Keratinocyte (primary cell): Measurements from ENCODE around the gene MAP6D1. TPM values are rescaled to one million over a fixed set of nuclear protein-coding genes. Genes with fewer than 3 reads are reported as not detected.

Experiments used
- DNase-seq: peaks from one replicate; pipeline ENCODE4 v3.0.0-alpha.2; 2011; ENCODE audit warnings: low read depth, missing footprints, low spot score
- FAIRE-seq: peaks from 2 replicates; lab custom pipeline; 2011; peaks lifted over from hg19 to GRCh38; lab: Jason Lieb, UNC
- H2AFZ ChIP-seq: 2 replicates; pipeline ENCODE4 v1.6.0; 2012; ENCODE audit warnings: low read length, control low read depth, inconsistent platforms; ENCODE audit not compliant: control insufficient read depth
- H3K27ac ChIP-seq: 2 replicates; pipeline ENCODE4 v1.5.1; 2011; ENCODE audit warnings: low read length; ENCODE audit not compliant: control insufficient read depth, insufficient read depth
- H3K27me3 ChIP-seq: 3 replicates; pipeline ENCODE4 v1.6.0; 2011; ENCODE audit warnings: low read length; ENCODE audit not compliant: control insufficient read depth, insufficient read depth; ENCODE audit errors: extremely low read depth
- H3K36me3 ChIP-seq, 2 experiments: 2 replicates in 1 of 2; 3 replicates in 1 of 2; pipeline ENCODE4 v1.5.1; 2011; ENCODE audit warnings: low read length in 2 of 2, mild to moderate bottlenecking in 1 of 2; ENCODE audit not compliant: control insufficient read depth in 2 of 2, insufficient read depth in 2 of 2; ENCODE audit errors: extremely low read depth in 1 of 2
- H3K4me1 ChIP-seq: 3 replicates; pipeline ENCODE4 v1.5.1; 2011; ENCODE audit warnings: low read length; ENCODE audit not compliant: control insufficient read depth, insufficient read depth; ENCODE audit errors: extremely low read depth
- H3K4me2 ChIP-seq: 3 replicates; pipeline ENCODE4 v1.6.0; 2011; ENCODE audit warnings: low read depth, low read length; ENCODE audit not compliant: control insufficient read depth, insufficient read depth; ENCODE audit errors: extremely low read depth
- H3K4me3 ChIP-seq, 3 experiments: fragments of 200-600 bp in 1 of 3; sonication (generic) in 1 of 3; 2 replicates in 2 of 3; 3 replicates in 1 of 3; pipeline ENCODE4 v1.5.1; 2011 to 2016; ENCODE audit warnings: low read length in 3 of 3, mild to moderate bottlenecking in 3 of 3, control low read depth in 2 of 3, inconsistent platforms in 1 of 3, low read depth in 1 of 3, mixed read lengths in 1 of 3, mixed run types in 1 of 3, moderate library complexity in 1 of 3; ENCODE audit not compliant: control insufficient read depth in 2 of 3, insufficient read depth in 2 of 3; ENCODE audit errors: extremely low read depth in 1 of 3
- H3K79me2 ChIP-seq: 2 replicates; pipeline ENCODE4 v1.6.0; 2012; ENCODE audit warnings: low read length; ENCODE audit not compliant: control insufficient read depth, insufficient read depth
- H3K9ac ChIP-seq: 3 replicates; pipeline ENCODE4 v1.6.0; 2011; ENCODE audit warnings: low read length; ENCODE audit not compliant: control insufficient read depth, insufficient read depth; ENCODE audit errors: extremely low read depth
- H3K9me1 ChIP-seq: 3 replicates; pipeline ENCODE4 v1.6.0; 2011; ENCODE audit warnings: low read length; ENCODE audit not compliant: control insufficient read depth, insufficient read depth; ENCODE audit errors: extremely low read depth
- H3K9me3 ChIP-seq: 2 replicates; pipeline ENCODE4 v1.5.1; 2012; ENCODE audit warnings: low read depth, low read length; ENCODE audit not compliant: control insufficient read depth
- H4K20me1 ChIP-seq: 3 replicates; pipeline ENCODE4 v1.6.0; 2011; ENCODE audit warnings: low read length; ENCODE audit not compliant: control insufficient read depth, insufficient read depth; ENCODE audit errors: extremely low read depth
- CTCF ChIP-seq, 3 experiments: IDR thresholded peaks in 1 of 3; conservative IDR thresholded peaks in 1 of 3; optimal IDR thresholded peaks in 1 of 3; 2 replicates in 2 of 3; 3 replicates in 1 of 3; pipeline versions ENCODE3 to v1.5.1; 2011; ENCODE audit warnings: low read length in 3 of 3, mild to moderate bottlenecking in 3 of 3, moderate library complexity in 2 of 3, control low read depth in 1 of 3, inconsistent platforms in 1 of 3; ENCODE audit not compliant: insufficient read depth in 2 of 3; ENCODE audit errors: extremely low read depth in 1 of 3
- EZH2 ChIP-seq: IDR thresholded peaks from one replicate; pipeline ENCODE4 v1.6.1; 2012; ENCODE audit warnings: inconsistent platforms, mild to moderate bottlenecking, low read length, moderate library complexity
- dilution Hi-C: fragments of 300-500 bp; cut with MboI; formaldehyde crosslinking; loops from one replicate; pipeline ENCODE4 v1.7.0; 2020; ENCODE audit warnings: low sequenced_read_pairs; ENCODE audit not compliant: extremely low pct_ligation_motif_present
- polyA plus RNA-seq, 5 experiments: library from polyadenylated mRNA; depleted of rRNA in 3 of 5; stranded (reverse) in 3 of 5; stranded (forward) in 1 of 5; unstranded in 1 of 5; fragments of >200 nt; gene quantifications; 1 replicate in 1 of 5; 2 replicates in 3 of 5; 3 replicates in 1 of 5; pipeline versions ENCODE4 v1.2.1 to v1.2.3, GENCODE V29; 2011 to 2012; ENCODE audit warnings: missing spikeins in 2 of 5, low read depth in 1 of 5, low replicate concordance in 1 of 5

The MAP6D1 gene
- polyA plus RNA-seq, 1 donor (not counting 4 experiments of a cell fraction or from before 2014, with no cell fraction given), result 1.4 TPM

- no peak for DNase-seq
- H3K79me2 ChIP-seq, result no peaks in the 10 kb centered on the region
- H4K20me1 ChIP-seq, result no peaks in the 10 kb centered on the region
- no peak overlapping the region for H3K27ac ChIP-seq
- H3K9me1 ChIP-seq, result no peaks in the 10 kb centered on the region
- H3K9ac ChIP-seq, result no peak overlapping the region
- peaks cover 17% of the 10 kb centered on the region for H3K4me1 ChIP-seq
- TF ChIP-seq EZH2, result no peak
- no peak for TF ChIP-seq CTCF (optimal IDR thresholded peaks at IDR 0.05 in 1 of 3, IDR thresholded peaks at IDR 0.05 in 1 of 3, conservative IDR thresholded peaks at IDR 0.05 in 1 of 3; ENCODE audit: extremely low read depth in 1 of 3, insufficient read depth in 2 of 3, low read length in 3 of 3)
- H3K4me3 ChIP-seq, result no peak overlapping the region
- H3K9me3 ChIP-seq, result no peaks in the 10 kb centered on the region
- no peaks in the 10 kb centered on the region for H3K36me3 ChIP-seq
- no peaks in the 10 kb centered on the region for H3K27me3 ChIP-seq
- H2AFZ ChIP-seq, result no peak overlapping the region
- FAIRE-seq, result no peak
- dilution Hi-C loops, result no loop called here
- H3K4me2 ChIP-seq, result no peak overlapping the region
Observed at GRCh38 chr3:183822631-183823030, 2.7 kb downstream of the MAP6D1 start.

- dilution Hi-C loops, result no loop called here
- no peaks in the 10 kb centered on the region for H4K20me1 ChIP-seq
- H3K4me1 ChIP-seq, result peaks cover 9% of the 10 kb centered on the region
- no peaks in the 10 kb centered on the region for H3K27me3 ChIP-seq
- FAIRE-seq (no peak), DNase-seq (no peak)
- H3K9ac ChIP-seq, result no peak overlapping the region
- H3K27ac ChIP-seq, result no peak overlapping the region
- peaks cover 0 to 6% of the 10 kb centered on the region in 2 experiments for H3K36me3 ChIP-seq
- H3K9me3 ChIP-seq, result no peaks in the 10 kb centered on the region
- H3K4me3 ChIP-seq, result no peak overlapping the region
- H3K9me1 ChIP-seq, result no peaks in the 10 kb centered on the region
- TF ChIP-seq EZH2, result no peak
- no peak for TF ChIP-seq CTCF (optimal IDR thresholded peaks at IDR 0.05 in 1 of 3, IDR thresholded peaks at IDR 0.05 in 1 of 3, conservative IDR thresholded peaks at IDR 0.05 in 1 of 3; ENCODE audit: extremely low read depth in 1 of 3, insufficient read depth in 2 of 3, low read length in 3 of 3)
- no peak overlapping the region for H2AFZ ChIP-seq
- no peak overlapping the region for H3K4me2 ChIP-seq
- no peaks in the 10 kb centered on the region for H3K79me2 ChIP-seq
Observed at GRCh38 chr3:183819831-183820230, 5.5 kb downstream of the MAP6D1 start.
